Measurements from ENCODE around the gene PAFAH2.

- TF ChIP-seq CTCF (IDR thresholded peaks at IDR 0.05; ENCODE audit: low read depth, low read length) = no peak
- no peak for TF ChIP-seq EZH2phosphoT487 (IDR thresholded peaks at IDR 0.05; ENCODE audit: low read depth)
These were observed 666 bp downstream of the PAFAH2 start for GRCh38 chr1:25996966-25997827.
